HG03439 (cell line): ENCODE data around the gene JSRP1.

Source experiments
- ATAC-seq: cut with Tn5 transposase; IDR thresholded peaks from one replicate; pipeline ENCODE4 v1.9.1; 2021; ENCODE audit warnings: mild to moderate bottlenecking, moderate library complexity; ENCODE audit not compliant: unreplicated experiment

Gene JSRP1

GRCh38 chr19:2233601-2234280 lies 22.5 kb downstream of the JSRP1 start:
- no peak for ATAC-seq

DNA sequence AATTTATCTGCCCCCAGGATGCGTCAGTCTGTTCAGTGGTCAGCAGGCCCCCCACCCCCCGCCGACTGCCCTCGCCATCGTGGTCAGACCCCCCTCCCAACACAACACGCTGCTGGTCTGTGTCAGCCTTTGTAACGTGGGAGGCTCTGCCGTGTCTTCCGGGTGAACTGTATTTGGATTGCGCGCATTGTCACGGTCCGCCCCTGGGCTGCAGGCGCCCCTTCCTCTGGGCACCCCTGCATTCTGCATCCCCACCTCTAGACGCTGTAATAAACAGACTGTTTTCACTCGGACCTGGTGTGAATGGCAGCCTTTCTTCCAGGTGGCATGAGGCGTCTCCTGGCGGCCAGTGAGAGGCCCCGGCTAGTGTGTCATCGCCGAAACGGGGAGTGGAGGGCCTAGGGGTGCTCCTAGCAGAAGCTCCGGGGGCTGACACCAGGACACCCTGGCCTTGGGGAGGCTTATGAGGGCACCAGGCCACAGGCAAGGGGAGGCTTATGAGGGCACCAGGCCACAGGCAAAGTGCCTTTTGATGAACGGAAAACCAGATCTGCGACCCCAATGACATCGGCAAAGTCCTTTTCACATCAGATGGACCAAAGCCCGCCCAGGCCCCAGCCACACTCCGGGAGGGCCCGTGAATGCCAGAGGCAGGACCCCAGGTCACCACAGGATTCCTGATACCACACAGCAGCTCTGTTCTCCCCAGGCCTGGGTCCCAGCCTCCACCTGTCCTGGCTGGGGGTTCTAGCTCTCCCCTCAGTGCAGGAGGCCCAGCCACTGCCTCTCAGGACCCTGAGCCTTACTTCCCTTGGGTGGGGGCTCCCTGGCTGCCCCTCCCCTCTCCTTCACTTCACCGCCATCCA lies 23.7 kb downstream of the JSRP1 start:
- ATAC-seq: no peak

GRCh38 chr19:2231621-2232221 lies 24.5 kb downstream of the JSRP1 start:
- ATAC-seq: no peak

- ATAC-seq: no peak
Measured at GRCh38 chr19:2230807-2231533, 25.2 kb downstream of the JSRP1 start.

- ATAC-seq: no peak
Measured at GRCh38 chr19:2230033-2230531, 26.1 kb downstream of the JSRP1 start.

DNA sequence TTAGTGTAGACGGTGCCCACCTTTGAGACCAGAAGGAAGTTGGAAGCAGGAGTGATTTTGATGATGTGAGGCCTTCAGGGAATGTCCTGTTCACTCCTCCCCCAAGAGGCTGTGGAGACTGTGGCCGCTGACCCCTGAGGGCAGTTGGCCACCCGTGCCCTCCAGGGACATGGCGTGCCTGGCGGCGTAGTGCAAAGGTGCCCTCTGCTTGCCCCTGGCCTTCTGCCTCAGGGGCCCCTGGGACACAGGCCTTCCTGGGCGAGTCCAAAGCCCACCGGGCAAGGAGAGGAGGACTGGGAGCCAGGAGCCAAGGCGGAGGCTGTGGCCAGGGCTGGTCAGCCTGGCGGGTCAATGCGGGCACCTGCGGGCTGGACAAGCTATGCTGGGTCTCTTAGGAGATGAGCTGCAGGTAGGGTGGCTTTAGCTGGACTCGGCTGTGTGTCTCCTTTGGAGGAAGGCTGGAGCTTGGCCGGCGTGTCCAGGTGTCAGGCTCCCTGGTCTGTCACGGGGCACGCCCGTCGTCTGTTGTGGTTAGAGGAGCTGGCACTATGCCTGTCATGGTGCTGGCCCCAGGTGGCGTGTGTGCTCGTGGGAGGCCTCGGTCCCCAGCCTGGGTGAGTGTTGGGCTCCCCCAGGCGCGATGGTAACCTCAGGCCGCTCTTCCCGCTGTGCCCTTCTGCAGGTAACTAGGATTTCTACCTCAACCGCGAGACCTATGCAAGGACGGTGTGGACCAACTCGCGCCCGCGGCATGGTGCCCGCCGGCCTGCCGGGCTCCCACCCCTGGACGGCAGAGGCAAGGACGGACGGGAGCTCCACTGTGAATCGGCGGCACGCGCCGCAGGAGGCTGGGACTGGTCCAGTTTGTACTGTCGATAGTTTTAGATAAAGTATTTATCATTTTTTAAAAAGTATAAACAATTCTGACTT lies 26.8 kb downstream of the JSRP1 start:
- no peak for ATAC-seq

DNA sequence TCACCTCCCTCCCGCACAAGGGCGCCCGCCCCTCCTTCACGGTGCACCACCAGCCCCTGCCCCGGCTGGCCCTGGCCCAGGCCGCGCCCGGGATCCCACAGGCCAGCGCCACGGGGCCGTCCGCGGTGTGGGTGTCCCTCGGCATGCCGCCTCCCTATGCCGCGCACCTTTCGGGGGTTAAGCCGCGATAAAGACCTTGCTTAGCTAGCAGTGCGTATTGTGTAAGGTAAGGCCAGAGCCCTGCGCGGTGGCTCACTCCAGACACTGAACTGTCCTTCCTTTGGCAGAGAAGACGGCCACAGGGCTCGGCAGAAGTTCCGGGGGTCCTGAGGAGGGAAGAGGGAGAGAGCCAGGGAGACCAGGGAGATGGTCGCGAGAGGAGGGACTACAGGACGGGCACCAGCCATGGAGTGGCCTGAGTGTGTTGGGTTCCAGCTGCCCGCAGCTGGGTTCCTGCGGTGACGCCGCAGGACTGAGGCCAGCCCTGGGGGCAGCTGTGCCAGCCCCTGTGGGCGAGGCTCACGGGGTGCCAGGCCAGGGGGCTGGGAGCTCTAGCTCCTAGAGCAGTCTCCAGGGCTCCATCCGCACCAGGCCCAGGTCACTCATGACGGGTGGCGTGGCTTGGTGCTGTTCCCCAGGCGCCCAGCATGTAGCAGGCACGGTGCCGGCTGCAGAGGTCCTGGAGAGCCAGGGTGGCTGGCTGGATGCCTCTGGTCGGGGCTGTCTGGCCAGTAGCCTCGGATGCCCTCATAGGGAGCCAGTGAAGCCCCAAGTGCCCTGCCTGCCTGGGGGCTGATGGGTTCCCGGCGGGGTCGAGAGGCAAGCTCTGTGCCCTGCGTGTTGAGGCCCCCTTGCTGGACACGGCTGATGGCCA lies 27.8 kb downstream of the JSRP1 start:
- ATAC-seq: no peak

DNA sequence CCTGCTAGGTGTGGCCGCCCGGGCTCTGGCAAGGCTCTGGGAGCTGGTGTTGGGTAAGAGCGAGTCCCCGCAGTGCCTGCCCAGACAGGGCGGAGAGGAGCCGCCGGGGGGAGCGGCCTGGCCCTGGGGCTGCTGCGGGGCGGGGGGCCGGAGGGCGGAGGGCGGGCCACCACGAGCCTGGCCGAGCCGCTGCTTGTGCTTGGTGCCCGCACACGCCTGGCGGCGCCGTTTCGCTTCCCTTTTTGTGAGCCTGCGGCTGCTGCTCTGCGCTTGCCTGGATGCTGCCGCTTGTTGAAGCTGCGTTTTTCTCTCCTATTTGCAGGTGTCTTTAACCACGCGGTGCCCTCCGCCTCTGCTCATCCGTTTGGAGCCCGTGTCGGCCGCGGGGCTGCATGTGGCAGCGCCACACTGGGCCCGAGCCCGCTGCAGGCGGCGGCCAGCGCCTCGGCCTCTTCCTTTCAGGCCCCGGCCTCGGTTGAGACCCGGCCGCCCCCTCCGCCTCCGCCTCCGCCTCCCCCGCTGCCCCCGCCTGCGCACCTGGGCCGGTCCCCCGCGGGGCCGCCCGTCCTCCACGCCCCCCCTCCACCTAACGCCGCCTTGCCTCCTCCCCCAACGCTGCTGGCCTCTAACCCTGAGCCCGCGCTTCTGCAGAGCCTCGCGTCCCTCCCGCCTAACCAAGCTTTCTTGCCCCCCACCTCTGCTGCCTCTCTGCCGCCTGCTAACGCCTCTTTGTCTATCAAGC lies 28.6 kb downstream of the JSRP1 start:
- ATAC-seq: peak; percentile 50

GRCh38 chr19:2226840-2227360 lies 29.3 kb downstream of the JSRP1 start:
- ATAC-seq: no peak

DNA sequence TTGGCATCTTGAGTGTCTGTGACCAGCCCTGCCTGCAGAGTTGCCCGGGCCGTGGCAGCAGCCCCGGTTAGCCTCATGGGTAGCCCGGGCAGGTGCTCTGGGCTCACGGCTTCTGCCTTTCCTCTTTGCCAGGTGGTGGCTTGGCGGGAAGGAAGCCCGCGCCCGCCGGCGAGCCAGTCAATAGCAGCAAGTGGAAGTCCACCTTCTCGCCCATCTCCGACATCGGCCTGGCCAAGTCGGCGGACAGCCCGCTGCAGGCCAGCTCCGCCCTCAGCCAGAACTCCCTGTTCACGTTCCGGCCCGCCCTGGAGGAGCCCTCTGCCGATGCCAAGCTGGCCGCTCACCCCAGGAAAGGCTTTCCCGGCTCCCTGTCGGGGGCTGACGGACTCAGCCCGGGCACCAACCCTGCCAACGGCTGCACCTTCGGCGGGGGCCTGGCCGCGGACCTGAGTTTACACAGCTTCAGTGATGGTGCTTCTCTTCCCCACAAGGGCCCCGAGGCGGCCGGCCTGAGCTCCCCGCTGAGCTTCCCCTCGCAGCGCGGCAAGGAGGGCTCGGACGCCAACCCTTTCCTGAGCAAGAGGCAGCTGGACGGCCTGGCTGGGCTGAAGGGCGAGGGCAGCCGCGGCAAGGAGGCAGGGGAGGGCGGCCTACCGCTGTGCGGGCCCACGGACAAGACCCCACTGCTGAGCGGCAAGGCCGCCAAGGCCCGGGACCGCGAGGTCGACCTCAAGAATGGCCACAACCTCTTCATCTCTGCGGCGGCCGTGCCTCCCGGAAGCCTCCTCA lies 30.0 kb downstream of the JSRP1 start:
- no peak for ATAC-seq

DNA sequence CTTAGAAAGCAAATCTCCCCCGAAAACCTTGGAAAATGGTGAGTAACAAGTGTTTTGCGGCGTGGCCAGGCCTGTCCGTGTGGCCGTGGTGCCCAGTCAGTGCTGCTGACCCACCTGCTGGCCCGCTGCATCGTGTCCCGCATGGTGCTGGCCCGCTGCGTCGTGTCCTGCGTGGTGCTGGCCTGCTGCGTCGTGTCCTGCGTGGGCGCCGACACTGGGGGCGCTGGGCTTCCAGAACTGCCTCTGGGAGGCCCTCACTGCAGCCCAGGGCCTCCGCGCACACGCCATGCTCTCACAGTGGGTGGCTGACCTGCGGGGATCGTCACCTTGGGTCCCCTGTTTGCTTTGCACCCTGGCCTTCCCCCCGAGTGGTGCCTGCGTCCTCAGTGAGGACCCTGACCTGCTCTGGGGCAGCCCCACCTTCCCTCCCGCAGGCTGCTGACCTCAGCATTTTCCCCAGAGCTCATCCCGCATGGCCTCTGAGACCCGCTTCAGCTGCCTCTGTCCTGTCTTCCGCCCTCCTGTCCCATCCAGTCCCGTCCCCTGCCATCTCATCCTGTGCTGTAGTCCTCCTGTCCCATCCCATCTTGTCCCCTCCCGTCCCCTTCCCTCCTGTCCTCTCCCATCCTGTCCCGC lies 30.7 kb downstream of the JSRP1 start:
- ATAC-seq: no peak

DNA sequence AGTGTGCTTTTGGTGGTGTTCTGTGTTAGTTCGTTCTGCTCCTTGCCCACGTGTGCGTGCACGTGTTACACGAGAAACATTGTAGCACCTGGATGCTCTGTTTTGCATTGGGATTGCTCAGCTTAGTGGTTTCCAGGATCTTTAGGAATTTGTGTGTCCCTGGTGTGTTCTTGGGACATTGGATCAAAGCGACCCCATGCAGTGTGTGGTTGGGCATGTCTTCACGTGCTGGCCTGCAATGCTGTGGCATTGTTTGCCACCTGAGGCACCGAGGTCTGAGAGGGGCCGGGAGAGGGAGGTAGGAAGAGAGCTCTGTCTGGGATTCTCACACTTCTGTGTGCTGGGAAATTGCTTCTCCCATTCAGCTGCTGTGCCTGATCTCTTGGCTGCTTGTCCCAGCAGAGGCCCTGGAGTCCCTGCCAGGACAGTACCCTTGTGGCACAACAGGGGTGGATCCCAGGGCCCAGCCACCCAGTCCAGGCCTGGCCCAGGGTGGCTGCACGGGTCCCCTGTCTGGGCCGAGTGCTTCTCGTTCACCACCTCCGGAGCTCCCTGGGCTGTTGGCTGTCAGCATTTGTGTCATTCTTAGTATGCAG lies 31.4 kb downstream of the JSRP1 start:
- no peak for ATAC-seq

DNA sequence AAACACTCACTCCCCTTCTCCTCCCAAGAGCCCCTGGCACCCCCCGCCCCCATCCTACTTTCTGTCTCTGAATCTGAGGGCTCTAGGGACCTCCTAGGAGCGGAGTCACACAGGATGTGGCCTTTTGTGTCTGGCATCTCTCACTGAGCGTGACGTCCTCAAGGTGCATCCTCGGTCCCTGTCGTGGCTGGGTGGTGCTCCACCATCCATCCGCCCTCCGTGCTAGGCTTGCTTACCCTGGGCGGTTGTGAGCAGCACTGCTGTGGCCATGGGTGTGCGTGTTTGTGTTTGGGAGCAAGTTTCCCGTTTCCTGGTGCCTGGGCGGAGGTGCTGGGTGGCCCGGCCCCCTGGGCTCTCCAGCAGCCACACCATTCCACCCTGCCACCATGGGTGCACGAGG lies 32.3 kb downstream of the JSRP1 start:
- no peak for ATAC-seq

DNA sequence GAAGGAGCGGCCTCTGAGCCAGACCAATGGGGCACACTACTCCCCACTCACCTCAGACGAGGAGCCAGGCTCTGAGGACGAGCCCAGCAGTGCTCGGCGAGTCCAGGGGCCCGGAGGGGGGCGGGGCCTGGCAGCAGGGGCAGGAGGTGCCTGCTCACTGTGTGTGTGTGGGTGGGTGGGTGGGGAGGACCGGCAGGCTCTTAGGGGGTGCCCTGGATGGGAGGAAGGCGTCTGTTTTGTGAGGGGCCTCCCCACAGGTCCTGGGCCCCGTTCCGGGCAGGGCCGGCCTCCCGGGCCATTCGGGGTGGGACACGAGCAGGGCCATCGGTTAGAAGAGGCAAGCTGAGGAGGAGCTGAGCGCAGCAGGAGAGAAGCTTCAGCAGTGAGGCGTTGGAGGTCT lies 32.8 kb downstream of the JSRP1 start:
- no peak for ATAC-seq

DNA sequence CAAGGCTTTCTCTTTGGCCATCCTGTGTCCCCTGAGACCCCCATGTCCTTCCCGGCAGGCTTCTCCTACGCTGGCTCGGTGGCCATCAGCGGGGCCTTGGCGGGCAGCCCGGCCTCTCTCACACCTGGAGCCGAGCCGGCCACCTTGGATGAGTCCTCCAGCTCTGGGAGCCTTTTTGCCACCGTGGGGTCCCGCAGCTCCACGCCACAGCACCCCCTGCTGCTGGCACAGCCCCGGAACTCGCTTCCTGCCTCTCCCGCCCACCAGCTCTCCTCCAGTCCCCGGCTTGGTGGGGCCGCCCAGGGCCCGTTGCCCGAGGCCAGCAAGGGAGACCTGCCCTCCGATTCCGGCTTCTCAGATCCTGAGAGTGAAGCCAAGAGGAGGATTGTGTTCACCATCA lies 34.3 kb downstream of the JSRP1 start:
- ATAC-seq: no peak

GRCh38 chr19:2221250-2221831 lies 34.9 kb downstream of the JSRP1 start:
- no peak for ATAC-seq
